DMS 273 (cell line): Measurements from ENCODE around the gene FAM181B.
A peak's percentile ranks its signal among the peaks of the same experiment; 100 is the strongest.

Experiments
- DNase-seq: peaks from one replicate; lab custom pipeline; 2025; ENCODE audit not compliant: unreplicated experiment; lab: John Stamatoyannopoulos, UW

Gene FAM181B

DNA sequence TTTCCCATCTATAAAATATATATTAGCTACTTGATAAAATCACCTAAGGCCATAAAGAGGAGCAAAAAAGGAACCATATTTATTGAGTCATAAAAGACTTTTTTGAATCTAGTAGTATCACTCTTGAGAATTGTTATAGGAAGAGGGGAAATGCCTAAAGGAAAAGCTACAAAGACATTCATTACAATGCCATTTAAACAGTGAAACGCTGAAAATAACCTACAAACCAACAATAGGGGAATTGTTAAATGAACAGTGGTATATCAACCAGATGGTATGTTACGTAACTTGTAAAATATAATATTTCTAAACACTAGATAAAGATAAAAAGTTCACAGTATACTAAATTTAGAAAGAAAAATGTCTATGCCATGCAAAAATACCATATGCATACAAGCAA is 47.5 kb downstream of the FAM181B start:
- DNase-seq, result no peak

- DNase-seq, result no peak
These were observed 50.6 kb downstream of the FAM181B start for GRCh38 chr11:82683029-82683428.

- DNase-seq, result peak; percentile 70
These were observed 51.5 kb downstream of the FAM181B start for GRCh38 chr11:82682003-82682751.

DNA sequence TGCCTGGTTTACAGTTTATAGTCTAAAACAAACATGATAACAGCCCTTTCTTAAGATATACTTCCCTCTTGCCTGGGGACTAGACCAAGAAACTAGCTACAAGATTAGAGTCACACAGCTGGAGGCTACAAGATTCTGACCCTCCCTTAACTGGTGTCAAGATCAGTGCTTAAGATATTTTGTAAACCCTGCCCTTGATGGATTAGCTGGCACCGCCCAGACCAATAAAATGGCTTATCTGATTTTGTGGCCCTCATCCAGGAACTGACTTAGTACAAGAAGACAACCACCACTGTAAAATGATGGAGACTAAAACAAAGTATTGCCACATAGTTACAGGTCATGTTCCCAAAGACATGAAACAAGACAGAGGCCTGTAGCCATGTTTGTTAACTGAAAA is 53.4 kb downstream of the FAM181B start:
- no peak for DNase-seq
